ENCODE results near the gene ANAPC4. TPM values are rescaled to one million over a fixed set of nuclear protein-coding genes. Genes with fewer than 3 reads are reported as not detected.
"Not testable (repeated sequence)": the region's sequence is repeated elsewhere in the genome, so short reads cannot be mapped to it uniquely, and the experiment has no call there.

Gene ANAPC4
- total and polyA plus RNA-seq, 12 donors, result 14.0 to 95.4 (median 33.9) TPM

DNA sequence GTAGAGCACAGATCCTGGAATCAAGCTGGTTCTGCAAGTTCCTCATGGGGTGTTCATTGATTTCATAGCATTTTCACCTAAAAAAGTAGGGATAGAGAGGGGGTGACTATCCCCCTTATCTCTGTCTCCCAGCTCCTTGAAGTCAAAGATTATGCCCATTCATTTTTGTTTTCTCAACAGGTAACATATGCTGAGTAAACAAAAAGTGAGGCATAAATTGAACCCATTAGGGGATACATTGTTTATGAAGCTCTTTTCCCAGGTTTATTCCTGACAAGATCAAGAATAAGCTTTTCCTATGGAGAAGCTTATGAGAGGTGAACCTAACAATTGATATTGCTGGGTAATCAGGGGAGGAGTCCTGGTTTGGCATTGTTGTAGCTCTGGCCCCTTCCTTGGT is 9.2 kb upstream of the ANAPC4 start:
- no peak for DNase-seq
- no peak overlapping the region for H3K4me3 ChIP-seq
- no peak for TF ChIP-seq POLR2A (IDR thresholded peaks at IDR 0.05)
- TF ChIP-seq, protein P1, sequence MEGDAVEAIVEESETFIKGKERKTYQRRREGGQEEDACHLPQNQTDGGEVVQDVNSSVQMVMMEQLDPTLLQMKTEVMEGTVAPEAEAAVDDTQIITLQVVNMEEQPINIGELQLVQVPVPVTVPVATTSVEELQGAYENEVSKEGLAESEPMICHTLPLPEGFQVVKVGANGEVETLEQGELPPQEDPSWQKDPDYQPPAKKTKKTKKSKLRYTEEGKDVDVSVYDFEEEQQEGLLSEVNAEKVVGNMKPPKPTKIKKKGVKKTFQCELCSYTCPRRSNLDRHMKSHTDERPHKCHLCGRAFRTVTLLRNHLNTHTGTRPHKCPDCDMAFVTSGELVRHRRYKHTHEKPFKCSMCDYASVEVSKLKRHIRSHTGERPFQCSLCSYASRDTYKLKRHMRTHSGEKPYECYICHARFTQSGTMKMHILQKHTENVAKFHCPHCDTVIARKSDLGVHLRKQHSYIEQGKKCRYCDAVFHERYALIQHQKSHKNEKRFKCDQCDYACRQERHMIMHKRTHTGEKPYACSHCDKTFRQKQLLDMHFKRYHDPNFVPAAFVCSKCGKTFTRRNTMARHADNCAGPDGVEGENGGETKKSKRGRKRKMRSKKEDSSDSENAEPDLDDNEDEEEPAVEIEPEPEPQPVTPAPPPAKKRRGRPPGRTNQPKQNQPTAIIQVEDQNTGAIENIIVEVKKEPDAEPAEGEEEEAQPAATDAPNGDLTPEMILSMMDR (IDR thresholded peaks at IDR 0.05), result no peak
- H3K36me3 ChIP-seq (replicated peaks in 1 of 2), result no peaks in the 10 kb centered on the region
- H3K27me3 ChIP-seq, result no peaks in the 10 kb centered on the region
- H3K4me1 ChIP-seq (replicated peaks in 1 of 2), result peaks cover 19 to 25% of the 10 kb centered on the region in 2 donors
- intact Hi-C loops (cut with DNase I), result loop anchor here (5.0 to 10.0 kb wide), 2 partner anchors 61 to 193 kb away; no protein-coding TSS in a partner anchor
- peak overlapping the region; percentile 50 to 84 (median 82) for H3K27ac ChIP-seq
- no peaks in the 10 kb centered on the region for H3K9me3 ChIP-seq (replicated peaks in 1 of 3)

DNA sequence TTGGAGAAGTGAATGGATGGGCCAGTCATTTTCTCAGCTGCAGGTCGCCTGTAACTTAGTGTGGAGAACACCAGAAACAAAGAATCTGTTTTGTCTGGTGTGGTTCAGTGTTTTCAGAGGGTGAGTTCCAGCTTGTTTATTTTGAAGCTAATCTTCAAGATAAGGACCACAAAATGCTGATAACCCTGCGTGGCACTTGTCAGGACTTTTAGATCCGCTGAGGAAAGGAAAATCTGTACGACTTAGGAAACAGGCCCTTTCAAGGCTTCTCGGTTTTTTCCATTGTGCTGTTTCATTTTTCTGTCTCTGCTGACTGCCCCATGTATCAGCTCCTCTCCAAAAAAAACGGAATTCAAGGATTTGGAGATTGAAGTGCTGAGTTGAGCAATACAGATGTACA is 8.7 kb upstream of the ANAPC4 start:
- Histone ChIP-seq H3K9me3 (replicated peaks in 1 of 3) (no peaks in the 10 kb centered on the region), H3K27me3 (no peaks in the 10 kb centered on the region), H3K36me3 (replicated peaks in 1 of 2) (no peaks in the 10 kb centered on the region), H3K4me1 (replicated peaks in 1 of 2) (peaks cover 19 to 25% of the 10 kb centered on the region in 2 donors), H3K27ac (peak overlapping the region; percentile 50 to 84 (median 82)), H3K4me3 (no peak overlapping the region)
- intact Hi-C loops (cut with DNase I), result loop anchor here (5.0 to 10.0 kb wide), 2 partner anchors 61 to 194 kb away; no protein-coding TSS in a partner anchor
- TF ChIP-seq, protein P1 (IDR thresholded peaks at IDR 0.05), result no peak
- no peak for TF ChIP-seq POLR2A (IDR thresholded peaks at IDR 0.05)
- 29 to 46% (median 37%) methylated on average over 6 of the region's 6 CpGs for WGBS, 4 donors
- DNase-seq, result peak in 4 of 7 donors; percentile 38 to 65 (median 54)

DNA sequence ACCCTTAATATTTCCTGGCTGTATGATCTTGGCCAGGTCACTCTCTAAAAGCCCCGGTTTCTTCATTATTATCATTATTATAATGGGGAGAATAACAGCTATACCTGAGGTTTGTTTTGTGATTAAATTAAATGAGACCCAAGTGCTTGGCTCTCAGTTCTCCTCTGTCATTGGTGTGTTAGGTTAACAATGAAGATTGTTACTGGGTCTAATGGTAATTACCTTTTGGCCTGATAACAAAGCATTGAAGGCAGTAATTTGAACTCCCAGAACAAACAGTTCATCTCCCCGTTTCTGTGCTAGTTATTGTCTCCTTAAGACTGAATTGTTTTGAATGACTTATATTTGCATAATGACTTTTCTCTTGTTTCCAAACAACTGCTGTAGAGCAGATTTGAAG is 6.8 kb upstream of the ANAPC4 start:
- Histone ChIP-seq H3K4me1 (replicated peaks in 1 of 2) (peaks cover 19 to 25% of the 10 kb centered on the region in 2 donors), H3K27me3 (no peaks in the 10 kb centered on the region), H3K27ac (peak overlapping the region in 1 of 5 donors; percentile 27), H3K36me3 (replicated peaks in 1 of 2) (no peaks in the 10 kb centered on the region), H3K4me3 (no peak overlapping the region), H3K9me3 (replicated peaks in 1 of 3) (no peaks in the 10 kb centered on the region)
- 77 to 87% (median 81%) methylated on average over 2 of the region's 2 CpGs for WGBS, 4 donors
- intact Hi-C loops (cut with DNase I), result no loop called here
- no peak for TF ChIP-seq POLR2A (IDR thresholded peaks at IDR 0.05)
- TF ChIP-seq, protein P1 (IDR thresholded peaks at IDR 0.05), result no peak
- DNase-seq, result no peak

DNA sequence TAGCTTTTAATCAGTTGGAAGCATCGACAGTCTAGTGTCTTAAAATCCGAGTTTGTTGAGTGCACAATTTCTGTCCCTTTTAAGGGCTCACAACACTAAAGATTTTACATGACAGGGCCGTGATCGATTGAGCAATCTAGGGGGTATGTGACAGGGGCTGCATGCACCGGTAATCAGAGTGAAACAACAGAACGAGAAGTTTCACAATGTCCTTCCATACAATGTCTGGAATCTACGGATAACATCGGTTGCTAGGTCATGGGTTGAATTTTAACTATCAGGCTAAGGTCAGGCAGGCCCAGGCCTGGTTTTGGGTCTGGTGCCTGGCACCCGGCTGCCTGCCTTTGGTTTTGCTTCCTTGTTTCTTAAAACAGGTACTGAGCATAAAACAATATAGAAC is 4.5 kb upstream of the ANAPC4 start:
- H3K36me3 ChIP-seq (replicated peaks in 1 of 2); DNase-seq; intact Hi-C loops (cut with DNase I); H3K27me3 ChIP-seq; H3K27ac ChIP-seq; H3K9me3 ChIP-seq (replicated peaks in 1 of 3); H3K4me3 ChIP-seq: not testable (repeated sequence)
- 74 to 90% (median 88%) methylated on average over 9 of the region's 9 CpGs for WGBS, 4 donors
- peaks cover 18 to 20% of the 10 kb centered on the region in 2 donors for H3K4me1 ChIP-seq (replicated peaks in 1 of 2)
